ENCODE data around the gene HMOX1.

The HMOX1 gene

GRCh38 chr22:35409783-35410662, 29.1 kb downstream of the HMOX1 start:
- DNase-seq, result no peak

GRCh38 chr22:35410663-35411034, 29.8 kb downstream of the HMOX1 start:
- no peak for DNase-seq

GRCh38 chr22:35411102-35411501, 30.2 kb downstream of the HMOX1 start:
- no peak for DNase-seq

- no peak for DNase-seq
These were observed 32.7 kb downstream of the HMOX1 start for GRCh38 chr22:35413624-35414023.

GRCh38 chr22:35417606-35418005, 36.7 kb downstream of the HMOX1 start:
- no peak for DNase-seq

GRCh38 chr22:35418088-35418487, 37.2 kb downstream of the HMOX1 start:
- DNase-seq, result no peak

GRCh38 chr22:35418731-35419130, 37.8 kb downstream of the HMOX1 start:
- DNase-seq, result no peak

- no peak for DNase-seq
These were observed 38.9 kb downstream of the HMOX1 start for GRCh38 chr22:35419756-35420155.

GRCh38 chr22:35421121-35421520, 40.2 kb downstream of the HMOX1 start:
- DNase-seq, result no peak

GRCh38 chr22:35422145-35422544, 41.2 kb downstream of the HMOX1 start:
- DNase-seq, result no peak

- DNase-seq, result no peak
These were observed 42.0 kb downstream of the HMOX1 start for GRCh38 chr22:35422936-35423335.

- no peak for DNase-seq
These were observed 43.2 kb downstream of the HMOX1 start for GRCh38 chr22:35424081-35424480.

- no peak for DNase-seq
These were observed 43.9 kb downstream of the HMOX1 start for GRCh38 chr22:35424761-35425160.

GRCh38 chr22:35425546-35425945, 44.6 kb downstream of the HMOX1 start:
- no peak for DNase-seq

GRCh38 chr22:35425971-35426800, 45.3 kb downstream of the HMOX1 start:
- DNase-seq, result peak; percentile 69

- peak; percentile 31 for DNase-seq
These were observed 45.9 kb downstream of the HMOX1 start for GRCh38 chr22:35426801-35427140.

- DNase-seq, result peak; percentile 25
These were observed 50.0 kb downstream of the HMOX1 start for GRCh38 chr22:35430897-35431322.

GRCh38 chr22:35431483-35432227, 50.8 kb downstream of the HMOX1 start:
- DNase-seq, result no peak

GRCh38 chr22:35432228-35432905, 51.5 kb downstream of the HMOX1 start:
- DNase-seq, result no peak

GRCh38 chr22:35434061-35434710, 53.3 kb downstream of the HMOX1 start:
- no peak for DNase-seq

GRCh38 chr22:35435201-35435740, 54.4 kb downstream of the HMOX1 start:
- DNase-seq, result no peak

- no peak for DNase-seq
These were observed 55.5 kb downstream of the HMOX1 start for GRCh38 chr22:35436421-35436820.
